DMS53 (cell line): ENCODE data around the gene GJA1.
"Not testable (repeated sequence)": the region's sequence is repeated elsewhere in the genome, so short reads cannot be mapped to it uniquely, and the experiment has no call there.

Experiments used
- DNase-seq: peaks from one replicate; lab custom pipeline; 2025; lab: John Stamatoyannopoulos, UW

Gene GJA1

DNA sequence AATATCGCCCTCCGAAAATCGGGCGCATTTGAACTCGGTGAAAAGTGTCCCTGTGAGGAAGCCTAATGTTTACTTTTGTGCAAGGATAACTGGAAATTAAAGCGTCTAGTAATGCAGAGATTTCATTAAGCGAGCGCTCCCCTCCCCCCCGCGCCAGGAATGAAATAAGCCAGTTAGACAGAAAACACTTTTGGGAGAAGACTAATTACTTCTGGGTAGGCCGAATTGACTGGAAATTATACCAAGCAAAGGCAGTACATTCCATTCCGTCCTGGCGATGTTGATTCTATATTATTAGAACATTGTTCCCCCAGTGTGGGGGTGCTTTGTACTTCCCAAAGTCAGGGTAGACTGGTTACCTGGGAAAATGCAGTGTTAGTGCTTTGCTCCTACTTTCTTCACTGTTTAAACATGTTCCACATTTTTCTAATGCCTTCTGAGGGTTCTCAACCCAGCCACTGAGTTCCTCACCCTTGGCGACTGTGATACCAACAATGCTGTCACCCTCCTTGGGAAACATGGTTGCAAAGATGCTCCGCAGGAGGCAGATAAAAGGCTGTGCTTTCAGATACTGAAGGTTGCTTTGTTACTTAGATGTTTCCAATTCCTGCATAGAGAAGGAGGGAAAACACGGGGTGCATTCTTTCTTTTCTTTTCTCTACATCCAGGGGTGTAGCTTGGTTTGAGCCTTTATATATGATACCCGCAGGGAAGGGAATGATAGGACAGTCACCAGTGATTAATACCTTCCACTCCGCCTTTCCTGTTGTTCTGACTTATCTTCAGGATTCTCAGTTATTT, 2.6 kb downstream of the GJA1 start:
- no peak for DNase-seq

GRCh38 chr6:121438869-121439268, 3.4 kb downstream of the GJA1 start:
- no peak for DNase-seq

GRCh38 chr6:121439475-121439874, 4.0 kb downstream of the GJA1 start:
- DNase-seq = no peak

DNA sequence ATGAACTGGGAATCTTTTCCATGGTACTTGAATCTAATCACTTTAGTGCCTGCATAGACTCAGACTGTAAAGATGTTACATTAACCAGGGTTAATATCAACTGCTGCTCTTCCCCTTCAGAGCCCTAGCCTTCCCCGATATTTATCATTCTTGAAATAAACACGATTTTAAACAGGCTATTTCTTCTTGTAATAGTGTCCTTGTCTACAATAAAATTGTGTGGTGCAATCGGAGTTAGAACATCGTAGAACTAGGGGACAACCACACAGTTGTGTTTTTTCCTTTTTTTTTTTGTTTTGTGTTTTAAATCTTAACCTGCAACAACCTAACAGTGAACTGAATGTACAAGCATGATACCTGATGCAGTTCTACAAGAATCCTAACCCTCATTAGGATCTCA, 4.5 kb downstream of the GJA1 start:
- DNase-seq = no peak

DNA sequence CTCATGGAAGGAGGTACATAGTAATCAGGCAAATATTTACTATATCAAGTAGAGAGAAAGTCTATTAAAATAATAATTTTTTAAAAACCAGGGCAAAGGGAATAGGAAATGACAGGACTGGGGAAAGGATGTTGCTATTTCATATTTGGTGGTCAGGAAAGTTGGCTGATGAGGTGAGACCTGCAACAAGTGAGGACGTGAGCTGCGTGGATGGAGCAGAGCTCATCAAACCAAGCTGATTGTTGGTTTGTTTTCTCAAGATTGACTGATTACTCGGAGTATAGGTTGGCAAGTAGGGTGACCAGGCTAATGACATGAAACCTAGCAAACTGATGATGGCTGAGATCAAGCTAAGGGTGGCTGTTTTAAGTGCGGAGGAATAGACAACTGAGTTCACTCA, 6.0 kb downstream of the GJA1 start:
- DNase-seq = no peak

- no peak for DNase-seq
Observed at GRCh38 chr6:121442576-121442975, 7.1 kb downstream of the GJA1 start.

DNA sequence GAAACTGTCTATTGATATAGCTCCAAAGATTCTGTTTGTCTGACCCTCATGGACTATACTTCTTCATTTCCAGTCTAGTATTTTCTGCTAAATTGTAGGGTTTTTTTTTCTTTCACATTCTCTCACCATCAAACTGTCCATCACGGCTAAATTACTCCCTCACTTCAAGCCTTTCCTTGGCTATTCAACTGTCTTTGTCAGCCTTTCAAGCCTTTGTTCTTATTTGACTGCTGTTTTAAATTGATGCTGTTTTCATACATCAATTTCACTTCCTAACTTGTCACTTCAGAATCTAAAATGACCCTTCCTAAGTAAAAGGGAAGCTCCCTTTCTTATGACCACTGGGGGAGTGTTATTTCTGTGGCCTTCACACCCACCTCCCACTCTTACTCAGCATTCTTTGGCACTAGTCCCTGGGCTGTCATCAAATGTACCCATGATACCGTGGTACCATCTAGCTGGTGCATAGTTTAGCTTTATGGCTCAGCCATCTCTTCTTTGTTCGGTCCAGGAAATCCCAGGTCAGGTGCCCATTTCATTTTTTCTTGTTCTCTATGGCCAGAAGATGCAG, 8.6 kb downstream of the GJA1 start:
- DNase-seq = no peak

DNA sequence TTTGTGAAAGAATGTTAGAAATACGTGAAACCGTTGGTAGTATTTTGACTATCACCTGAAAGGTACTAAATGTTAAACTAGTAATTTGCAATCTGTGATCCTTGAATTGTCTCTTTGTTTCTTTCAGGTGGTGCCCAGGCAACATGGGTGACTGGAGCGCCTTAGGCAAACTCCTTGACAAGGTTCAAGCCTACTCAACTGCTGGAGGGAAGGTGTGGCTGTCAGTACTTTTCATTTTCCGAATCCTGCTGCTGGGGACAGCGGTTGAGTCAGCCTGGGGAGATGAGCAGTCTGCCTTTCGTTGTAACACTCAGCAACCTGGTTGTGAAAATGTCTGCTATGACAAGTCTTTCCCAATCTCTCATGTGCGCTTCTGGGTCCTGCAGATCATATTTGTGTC, 11.3 kb downstream of the GJA1 start:
- not testable (repeated sequence) for DNase-seq

DNA sequence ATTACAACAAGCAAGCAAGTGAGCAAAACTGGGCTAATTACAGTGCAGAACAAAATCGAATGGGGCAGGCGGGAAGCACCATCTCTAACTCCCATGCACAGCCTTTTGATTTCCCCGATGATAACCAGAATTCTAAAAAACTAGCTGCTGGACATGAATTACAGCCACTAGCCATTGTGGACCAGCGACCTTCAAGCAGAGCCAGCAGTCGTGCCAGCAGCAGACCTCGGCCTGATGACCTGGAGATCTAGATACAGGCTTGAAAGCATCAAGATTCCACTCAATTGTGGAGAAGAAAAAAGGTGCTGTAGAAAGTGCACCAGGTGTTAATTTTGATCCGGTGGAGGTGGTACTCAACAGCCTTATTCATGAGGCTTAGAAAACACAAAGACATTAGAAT, 12.3 kb downstream of the GJA1 start:
- not testable (repeated sequence) for DNase-seq

DNA sequence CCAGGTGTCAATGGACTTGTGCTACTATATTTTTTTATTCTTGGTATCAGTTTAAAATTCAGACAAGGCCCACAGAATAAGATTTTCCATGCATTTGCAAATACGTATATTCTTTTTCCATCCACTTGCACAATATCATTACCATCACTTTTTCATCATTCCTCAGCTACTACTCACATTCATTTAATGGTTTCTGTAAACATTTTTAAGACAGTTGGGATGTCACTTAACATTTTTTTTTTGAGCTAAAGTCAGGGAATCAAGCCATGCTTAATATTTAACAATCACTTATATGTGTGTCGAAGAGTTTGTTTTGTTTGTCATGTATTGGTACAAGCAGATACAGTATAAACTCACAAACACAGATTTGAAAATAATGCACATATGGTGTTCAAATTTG, 13.1 kb downstream of the GJA1 start:
- DNase-seq = not testable (repeated sequence)

- DNase-seq = no peak
Observed at GRCh38 chr6:121449331-121449730, 13.9 kb downstream of the GJA1 start.

DNA sequence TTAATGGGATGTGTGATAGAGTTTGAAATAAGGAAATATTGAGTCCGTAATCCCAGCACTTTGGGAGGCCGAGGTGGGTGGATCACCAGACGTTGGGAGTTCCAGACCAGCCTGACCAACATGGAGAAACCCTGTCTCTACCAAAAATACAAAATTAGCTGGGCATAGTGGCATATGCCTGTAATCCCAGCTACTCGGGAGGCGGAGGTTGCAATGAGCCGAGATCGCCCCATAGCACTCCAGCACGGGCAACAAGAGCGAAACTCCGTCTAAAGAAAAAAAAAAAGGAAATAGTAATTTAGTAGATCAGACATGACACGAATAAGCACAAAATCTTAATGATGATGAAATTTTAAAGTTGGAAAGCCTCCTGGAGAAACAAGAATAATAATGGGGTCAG, 14.8 kb downstream of the GJA1 start:
- DNase-seq = no peak

DNA sequence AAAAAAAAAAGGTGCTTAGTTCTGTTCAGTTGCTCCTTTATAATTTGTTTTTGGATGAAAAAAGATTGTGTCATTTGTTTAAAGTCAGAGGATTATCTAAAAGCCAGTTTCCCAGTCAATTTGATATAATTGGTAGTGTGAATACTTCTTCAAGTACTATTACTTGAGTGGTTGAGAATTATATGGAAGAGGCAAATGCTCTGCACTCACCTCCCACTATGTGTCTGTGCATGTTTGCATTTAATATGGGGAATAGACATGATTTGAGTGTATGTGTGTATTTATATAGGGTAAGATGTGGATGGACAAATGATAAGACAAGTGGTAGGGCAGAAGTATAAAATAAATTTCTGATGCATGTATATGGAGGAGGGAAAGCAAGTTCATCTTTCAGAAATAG, 15.8 kb downstream of the GJA1 start:
- no peak for DNase-seq

DNA sequence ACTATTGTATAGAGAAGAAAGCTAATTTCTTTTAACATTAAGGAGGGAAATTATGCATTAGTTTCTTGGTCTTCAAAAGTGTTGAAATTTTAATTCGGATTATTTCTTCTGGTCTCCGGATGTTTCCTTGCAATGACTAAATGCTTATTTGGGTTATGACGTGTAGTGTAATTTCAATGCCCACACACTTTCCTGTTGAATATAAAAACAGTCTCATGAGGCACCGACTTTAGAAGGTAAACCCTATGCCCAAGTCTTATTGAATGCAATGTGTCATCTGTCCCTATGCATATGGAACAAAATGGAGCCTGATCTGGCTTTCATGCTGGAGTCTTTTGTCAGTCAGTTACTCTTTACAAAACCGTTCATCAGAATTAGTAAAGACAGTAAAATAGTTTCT, 17.7 kb downstream of the GJA1 start:
- DNase-seq = no peak

DNA sequence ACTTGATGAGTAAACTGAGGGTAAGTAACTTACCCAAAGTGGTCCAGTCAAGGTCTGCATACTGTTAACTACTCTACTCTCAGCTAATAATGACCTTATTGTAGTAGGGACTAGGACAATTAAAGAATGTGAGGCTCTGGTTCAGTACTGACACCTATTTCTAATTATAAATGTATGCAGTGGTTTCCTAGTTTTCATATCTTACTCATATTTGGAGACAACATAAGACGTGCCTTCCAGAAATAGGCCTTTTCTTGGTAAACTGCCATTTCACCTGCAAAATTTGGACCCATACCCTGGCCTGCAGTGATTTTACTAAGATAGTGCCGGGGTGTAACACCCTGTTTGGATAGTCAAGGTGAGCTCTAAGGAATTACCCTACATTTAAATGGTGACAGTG, 24.7 kb downstream of the GJA1 start:
- DNase-seq = no peak

GRCh38 chr6:121463087-121463486, 27.6 kb downstream of the GJA1 start:
- DNase-seq = no peak

DNA sequence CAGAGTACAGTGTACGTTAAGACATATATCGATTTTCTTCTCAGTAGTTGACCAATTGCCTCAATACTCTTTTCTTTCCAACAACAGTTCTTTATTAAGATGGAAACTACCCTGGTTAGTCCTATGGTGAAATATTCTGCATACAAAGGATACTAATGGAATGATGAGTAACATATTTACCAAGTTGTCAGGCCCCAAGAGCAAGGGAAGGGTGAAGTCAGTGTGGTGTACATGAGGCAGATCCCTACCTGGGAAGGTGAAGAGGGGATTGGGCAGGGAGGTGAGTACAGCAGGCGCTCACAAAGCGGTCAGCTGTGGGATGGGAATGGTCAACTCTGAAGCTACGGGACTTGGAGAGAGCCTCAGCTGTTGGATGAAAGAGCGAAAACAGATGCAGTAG, 29.7 kb downstream of the GJA1 start:
- no peak for DNase-seq

- no peak for DNase-seq
Observed at GRCh38 chr6:121479486-121480098, 44.1 kb downstream of the GJA1 start.

DNA sequence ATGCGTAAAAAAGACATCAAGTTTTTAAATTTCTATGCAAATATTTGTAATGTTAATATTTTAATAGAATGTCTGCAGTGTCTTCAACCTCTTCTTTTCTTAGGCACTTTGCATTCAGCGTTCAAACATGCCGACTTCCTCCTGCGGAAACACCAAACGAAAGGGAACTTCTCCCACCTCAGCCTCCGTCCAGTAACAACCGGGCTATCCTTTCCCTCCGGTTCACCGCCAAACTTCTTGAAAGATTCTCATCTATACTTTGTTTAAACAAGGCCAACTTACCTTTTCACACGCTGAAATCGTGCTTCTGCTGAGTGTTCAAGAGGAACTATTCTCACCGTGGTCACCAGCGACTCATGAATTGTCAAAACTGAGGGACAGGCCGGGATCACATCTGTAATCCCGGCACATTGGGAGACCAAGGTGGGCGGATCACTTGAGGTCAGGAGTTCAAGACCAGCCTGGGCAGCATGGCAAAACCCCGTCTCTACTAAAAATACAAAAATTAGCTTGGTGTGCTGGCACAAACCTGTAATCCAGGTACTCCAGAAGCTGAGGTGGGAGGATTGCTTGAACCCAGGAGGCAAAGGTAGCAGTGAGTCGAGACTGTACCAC, 44.8 kb downstream of the GJA1 start:
- DNase-seq = no peak

GRCh38 chr6:121482004-121482693, 46.7 kb downstream of the GJA1 start:
- no peak for DNase-seq

DNA sequence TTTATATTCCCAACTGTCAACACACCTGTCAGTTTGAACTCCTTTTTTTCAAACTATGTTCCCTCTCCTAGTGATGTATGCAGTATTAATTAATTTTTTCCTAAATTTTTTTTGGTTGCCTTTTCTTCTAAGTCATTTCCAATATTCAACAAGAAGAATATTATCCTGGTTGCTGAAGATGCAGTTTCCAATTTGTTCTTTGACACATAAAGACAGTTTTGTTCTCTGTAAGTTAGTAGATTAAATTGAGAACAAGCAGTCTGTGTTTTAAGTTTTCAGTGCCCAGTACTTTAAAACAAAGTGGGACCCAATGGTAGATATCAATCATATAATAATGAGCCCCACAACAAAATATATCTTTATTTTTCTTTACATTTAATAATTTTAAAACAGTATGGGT, 47.3 kb downstream of the GJA1 start:
- DNase-seq = no peak

DNA sequence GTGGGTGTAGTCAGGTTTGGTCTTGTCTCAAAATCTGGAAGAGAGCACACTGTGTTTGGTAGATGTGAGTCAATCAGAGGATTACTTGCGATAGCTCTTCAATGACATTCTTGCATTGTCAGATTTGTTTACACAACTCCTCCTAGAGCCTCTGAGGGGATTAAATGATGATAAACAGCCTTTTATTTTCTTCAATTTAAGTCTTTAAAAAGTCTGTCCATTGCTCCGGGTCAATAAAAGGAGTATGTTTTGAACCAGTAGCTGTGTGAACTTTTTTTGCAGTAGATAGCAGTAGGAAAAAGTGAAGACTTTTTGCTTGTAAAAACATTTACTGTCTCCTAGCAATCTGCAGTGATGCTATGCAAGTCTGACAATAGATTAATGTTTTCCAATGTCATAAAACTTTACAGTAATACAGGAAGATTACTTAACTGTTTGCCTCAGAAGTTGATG, 49.9 kb downstream of the GJA1 start:
- peak; percentile 26 for DNase-seq
